Chondrocyte (in vitro differentiated cells): Measurements from ENCODE around the gene CHIC2. TPM values are rescaled to one million over a fixed set of nuclear protein-coding genes. Genes with fewer than 3 reads are reported as not detected.
A peak's percentile ranks its signal among the peaks of the same experiment; 100 is the strongest.

Experiments used
- DNase-seq: peaks from one replicate; pipeline ENCODE4 v3.0.0; 2021; ENCODE audit warnings: mixed read lengths, low spot score
- H3K27ac Mint-ChIP-seq: one replicate; pipeline ENCODE4 v1.8.0; 2021; ENCODE audit warnings: mild to moderate bottlenecking, moderate library complexity, mixed read lengths; ENCODE audit not compliant: unreplicated experiment
- H3K27me3 Mint-ChIP-seq: 2 replicates; pipeline ENCODE4 v1.8.0; 2021; ENCODE audit warnings: low read depth, mixed read lengths
- H3K36me3 Mint-ChIP-seq: 2 replicates; pipeline ENCODE4 v1.8.0; 2021; ENCODE audit warnings: low read depth, mixed read lengths
- H3K4me1 Mint-ChIP-seq: 2 replicates; pipeline ENCODE4 v1.8.0; 2021; ENCODE audit warnings: low read depth, mild to moderate bottlenecking, mixed read lengths
- H3K4me3 Mint-ChIP-seq: one replicate; pipeline ENCODE4 v1.8.0; 2021; ENCODE audit warnings: mild to moderate bottlenecking, moderate library complexity, mixed read lengths; ENCODE audit not compliant: unreplicated experiment
- H3K9me3 Mint-ChIP-seq: 2 replicates; pipeline ENCODE4 v1.8.0; 2021; ENCODE audit warnings: low read depth, mixed read lengths
- total RNA-seq: library from RNA; stranded (reverse); gene quantifications from 3 replicates; pipeline ENCODE4 v1.2.1, GENCODE V29; 2021
- TF ChIP-seq, protein P1 (sequence below): fragments of 200-600 bp; sonication (generic); IDR thresholded peaks from 2 replicates; pipeline ENCODE4 v1.5.0; 2021; ENCODE audit warnings: antibody characterized with exemption, mild to moderate bottlenecking, moderate library complexity

Gene CHIC2
- total RNA-seq, 1 donor from 2014 or later, result 38.5 TPM

DNA sequence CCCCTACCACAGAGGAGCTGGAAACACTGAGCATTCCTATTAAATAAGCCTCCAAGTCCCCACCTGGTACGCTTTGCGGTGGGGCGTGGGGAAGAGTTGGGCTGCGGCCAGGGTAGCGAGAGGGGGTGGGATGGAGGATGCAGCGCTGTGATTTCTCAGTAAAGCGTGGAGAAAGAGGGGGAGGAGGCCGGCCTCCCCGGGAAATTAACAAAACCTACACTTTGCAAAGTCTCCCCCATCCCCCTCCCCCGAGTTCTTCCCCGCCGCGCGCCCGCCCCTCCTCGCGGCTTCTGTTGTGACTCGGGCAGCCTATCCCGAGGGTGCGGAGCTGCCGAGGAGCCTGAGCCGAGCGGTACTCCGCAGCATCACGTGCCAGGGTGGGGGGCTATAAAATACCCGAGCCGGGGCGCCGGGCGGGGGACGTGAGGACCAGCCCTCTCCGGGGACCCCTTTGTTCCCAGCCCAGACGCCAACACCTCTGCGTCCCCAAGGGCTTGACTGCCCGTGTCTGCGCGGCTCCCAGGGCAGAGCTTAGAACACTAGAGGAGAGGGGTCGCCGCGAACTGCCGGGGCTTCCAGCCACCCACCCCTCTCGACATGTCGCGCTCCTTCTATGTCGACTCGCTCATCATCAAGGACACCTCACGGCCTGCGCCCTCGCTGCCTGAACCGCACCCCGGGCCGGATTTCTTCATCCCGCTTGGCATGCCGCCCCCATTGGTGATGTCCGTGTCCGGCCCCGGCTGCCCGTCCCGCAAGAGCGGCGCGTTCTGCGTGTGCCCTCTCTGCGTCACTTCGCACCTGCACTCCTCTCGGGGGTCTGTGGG, 35.6 kb upstream of the CHIC2 start, which contains the start of gene GSX2:
Gene GSX2, plus strand, starts transcription at position 416 of the 827 bp plus-strand sequence. Its CDS starts 182 bp downstream, at position 598.
- H3K27ac Mint-ChIP-seq, result no peak within 1 kb of the TSS
- no peak for DNase-seq
- H3K27me3 Mint-ChIP-seq, result peaks cover 37% of the 10 kb centered on the region

DNA sequence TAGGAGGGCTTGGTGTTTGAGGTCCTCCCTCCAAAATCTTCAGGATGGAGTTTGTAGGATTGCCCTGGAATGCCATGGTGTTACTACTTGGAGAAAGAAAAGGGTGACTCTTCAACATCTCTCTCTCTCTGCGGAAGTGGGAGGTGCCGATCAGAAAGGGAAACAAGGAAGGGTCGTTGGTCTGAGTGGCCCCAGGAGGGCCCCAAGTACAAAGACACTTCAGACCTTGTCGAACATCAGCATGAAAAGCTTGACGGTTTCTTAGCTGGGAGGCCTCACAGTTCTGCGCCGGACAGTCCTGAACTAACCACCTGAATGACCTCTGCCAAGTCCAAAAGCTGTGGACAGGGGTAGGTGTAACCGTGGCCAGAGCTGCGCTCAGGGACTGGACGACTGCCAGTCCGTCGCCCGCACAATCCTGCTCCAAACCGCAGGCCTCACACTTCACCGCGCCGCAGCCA, 34.9 kb upstream of the CHIC2 start:
- no peaks in the 10 kb centered on the region for H3K9me3 Mint-ChIP-seq
- peaks cover 35% of the 10 kb centered on the region for H3K4me1 Mint-ChIP-seq
- H3K27ac Mint-ChIP-seq, result no peak overlapping the region
- H3K36me3 Mint-ChIP-seq, result peaks cover 2% of the 10 kb centered on the region
- DNase-seq, result no peak
- peaks cover 37% of the 10 kb centered on the region for H3K27me3 Mint-ChIP-seq
- peak overlapping the region; percentile 64 for H3K4me3 Mint-ChIP-seq
- TF ChIP-seq, protein P1, sequence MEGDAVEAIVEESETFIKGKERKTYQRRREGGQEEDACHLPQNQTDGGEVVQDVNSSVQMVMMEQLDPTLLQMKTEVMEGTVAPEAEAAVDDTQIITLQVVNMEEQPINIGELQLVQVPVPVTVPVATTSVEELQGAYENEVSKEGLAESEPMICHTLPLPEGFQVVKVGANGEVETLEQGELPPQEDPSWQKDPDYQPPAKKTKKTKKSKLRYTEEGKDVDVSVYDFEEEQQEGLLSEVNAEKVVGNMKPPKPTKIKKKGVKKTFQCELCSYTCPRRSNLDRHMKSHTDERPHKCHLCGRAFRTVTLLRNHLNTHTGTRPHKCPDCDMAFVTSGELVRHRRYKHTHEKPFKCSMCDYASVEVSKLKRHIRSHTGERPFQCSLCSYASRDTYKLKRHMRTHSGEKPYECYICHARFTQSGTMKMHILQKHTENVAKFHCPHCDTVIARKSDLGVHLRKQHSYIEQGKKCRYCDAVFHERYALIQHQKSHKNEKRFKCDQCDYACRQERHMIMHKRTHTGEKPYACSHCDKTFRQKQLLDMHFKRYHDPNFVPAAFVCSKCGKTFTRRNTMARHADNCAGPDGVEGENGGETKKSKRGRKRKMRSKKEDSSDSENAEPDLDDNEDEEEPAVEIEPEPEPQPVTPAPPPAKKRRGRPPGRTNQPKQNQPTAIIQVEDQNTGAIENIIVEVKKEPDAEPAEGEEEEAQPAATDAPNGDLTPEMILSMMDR, result no peak

More for the DNA sequence above, 35.6 kb upstream of the CHIC2 start, which contains the start of gene GSX2:
- Mint-ChIP-seq H3K36me3 (peaks cover 2% of the 10 kb centered on the region), H3K9me3 (no peaks in the 10 kb centered on the region), H3K4me1 (peaks cover 36% of the 10 kb centered on the region), H3K4me3 (peak within 1 kb of the TSS; percentile 64)
- TF ChIP-seq, protein P1, result no peak

GRCh38 chr4:54098375-54098774, 34.0 kb upstream of the CHIC2 start:
- DNase-seq, result no peak
- H3K27me3 Mint-ChIP-seq, result peaks cover 37% of the 10 kb centered on the region
- no peak overlapping the region for H3K27ac Mint-ChIP-seq
- no peak overlapping the region for H3K4me3 Mint-ChIP-seq
- no peaks in the 10 kb centered on the region for H3K9me3 Mint-ChIP-seq
- peaks cover 27% of the 10 kb centered on the region for H3K4me1 Mint-ChIP-seq
- TF ChIP-seq, protein P1, result no peak
- H3K36me3 Mint-ChIP-seq, result peaks cover 2% of the 10 kb centered on the region

GRCh38 chr4:54097152-54097551, 32.7 kb upstream of the CHIC2 start:
- Mint-ChIP-seq H3K27me3 (peaks cover 31% of the 10 kb centered on the region), H3K36me3 (peaks cover 2% of the 10 kb centered on the region), H3K4me3 (no peak overlapping the region), H3K9me3 (no peaks in the 10 kb centered on the region), H3K4me1 (peaks cover 21% of the 10 kb centered on the region), H3K27ac (no peak overlapping the region)
- no peak for DNase-seq
- TF ChIP-seq, protein P1, result no peak

DNA sequence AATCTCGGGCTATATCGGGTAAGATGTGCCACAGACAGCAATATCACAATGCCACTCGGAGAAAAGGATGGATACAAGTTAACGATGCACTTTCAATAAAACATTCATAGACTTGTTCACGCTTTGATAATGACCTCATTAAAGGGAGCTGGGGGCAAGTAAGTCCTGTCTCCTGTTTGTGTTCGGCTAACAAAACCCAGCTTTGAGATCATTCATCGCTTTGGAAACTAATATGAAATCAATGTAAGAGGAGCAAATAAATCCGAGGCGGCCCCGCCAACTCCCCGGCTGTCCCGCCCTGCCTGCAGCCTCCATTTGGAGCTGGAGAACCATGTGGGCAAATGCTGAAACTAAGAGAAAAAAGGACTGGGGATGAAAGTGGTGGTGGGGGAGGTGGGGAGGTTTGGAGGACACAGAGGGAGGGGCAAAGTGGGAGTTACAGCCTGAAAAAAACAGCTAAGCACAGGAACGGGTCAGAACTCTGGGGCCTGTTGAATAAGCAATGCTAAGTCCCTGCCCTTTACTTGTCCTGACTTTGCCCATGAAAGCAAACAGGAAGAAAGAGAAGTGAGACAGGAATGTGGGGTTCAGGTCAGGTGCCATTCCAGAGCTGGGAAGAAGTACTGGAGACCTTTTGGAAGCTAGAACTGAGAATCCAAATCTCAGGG, 32.0 kb upstream of the CHIC2 start:
- no peaks in the 10 kb centered on the region for H3K9me3 Mint-ChIP-seq
- no peak overlapping the region for H3K27ac Mint-ChIP-seq
- peaks cover 24% of the 10 kb centered on the region for H3K27me3 Mint-ChIP-seq
- H3K4me1 Mint-ChIP-seq, result peaks cover 24% of the 10 kb centered on the region
- peaks cover 2% of the 10 kb centered on the region for H3K36me3 Mint-ChIP-seq
- no peak overlapping the region for H3K4me3 Mint-ChIP-seq
- DNase-seq, result no peak
- TF ChIP-seq, protein P1, result no peak
